HUES48 (cell line): ENCODE measurements around the gene RAB29.

Experiments
- H3K27ac ChIP-seq: one replicate; pipeline ENCODE4 v1.7.0; 2013; ENCODE audit warnings: low read depth, low read length, inconsistent platforms
- H3K27me3 ChIP-seq: 2 replicates; pipeline ENCODE4 v1.6.1; 2013; ENCODE audit warnings: mild to moderate bottlenecking, low read length; ENCODE audit not compliant: control insufficient read depth, insufficient read depth
- H3K36me3 ChIP-seq: 2 replicates; pipeline ENCODE4 v1.6.1; 2013; ENCODE audit warnings: low read length; ENCODE audit not compliant: control insufficient read depth, insufficient read depth
- H3K4me1 ChIP-seq: 2 replicates; pipeline ENCODE4 v1.6.1; 2013; ENCODE audit warnings: mild to moderate bottlenecking, low read length; ENCODE audit not compliant: control insufficient read depth, insufficient read depth
- H3K4me3 ChIP-seq: 2 replicates; pipeline ENCODE4 v1.5.1; 2013; ENCODE audit warnings: mild to moderate bottlenecking, low read depth, low read length
- H3K9ac ChIP-seq: 2 replicates; pipeline ENCODE4 v1.6.1; 2013; ENCODE audit warnings: mild to moderate bottlenecking, low read depth, low read length, moderate library complexity
- H3K9me3 ChIP-seq: 2 replicates; pipeline ENCODE4 v1.6.1; 2013; ENCODE audit warnings: low read length; ENCODE audit not compliant: control insufficient read depth, insufficient read depth

Gene RAB29

GRCh38 chr1:205719015-205719414, 56.3 kb downstream of the RAB29 start:
- Histone ChIP-seq H3K9ac (no peak overlapping the region), H3K36me3 (peaks cover 94% of the 10 kb centered on the region), H3K27ac (no peak overlapping the region), H3K9me3 (no peaks in the 10 kb centered on the region), H3K4me1 (peaks cover 17% of the 10 kb centered on the region), H3K27me3 (no peaks in the 10 kb centered on the region), H3K4me3 (no peak overlapping the region)
